NCI-H1930 (cell line): ENCODE data around the gene ZSWIM8.
"Not testable (repeated sequence)": the region's sequence is repeated elsewhere in the genome, so short reads cannot be mapped to it uniquely, and the experiment has no call there.

Source experiments
- DNase-seq, 2 experiments: peaks; one replicate each; lab custom pipeline; 2025; lab: John Stamatoyannopoulos, UW

Gene ZSWIM8

GRCh38 chr10:73814896-73815718 is 29.7 kb downstream of the ZSWIM8 start:
- no peak for DNase-seq

GRCh38 chr10:73815719-73816030 is 30.3 kb downstream of the ZSWIM8 start:
- no peak for DNase-seq

- no peak for DNase-seq
Measured at GRCh38 chr10:73816917-73817729, 31.7 kb downstream of the ZSWIM8 start.

GRCh38 chr10:73817826-73818225 is 32.4 kb downstream of the ZSWIM8 start:
- DNase-seq: no peak

- no peak for DNase-seq
Measured at GRCh38 chr10:73818402-73818801, 33.0 kb downstream of the ZSWIM8 start.

- DNase-seq: no peak
Measured at GRCh38 chr10:73819081-73819480, 33.7 kb downstream of the ZSWIM8 start.

GRCh38 chr10:73819513-73820093 is 34.2 kb downstream of the ZSWIM8 start:
- no peak for DNase-seq

- no peak for DNase-seq
Measured at GRCh38 chr10:73823391-73823790, 38.0 kb downstream of the ZSWIM8 start.

- DNase-seq: no peak
Measured at GRCh38 chr10:73824146-73824725, 38.8 kb downstream of the ZSWIM8 start.

GRCh38 chr10:73827346-73828089 is 42.1 kb downstream of the ZSWIM8 start:
- DNase-seq: no peak

GRCh38 chr10:73828161-73828560 is 42.8 kb downstream of the ZSWIM8 start:
- no peak for DNase-seq

- not testable (repeated sequence) for DNase-seq
Measured at GRCh38 chr10:73829090-73829489, 43.7 kb downstream of the ZSWIM8 start.

GRCh38 chr10:73836427-73836980 is 51.1 kb downstream of the ZSWIM8 start:
- no peak for DNase-seq

- DNase-seq: no peak
Measured at GRCh38 chr10:73837072-73837471, 51.7 kb downstream of the ZSWIM8 start.

GRCh38 chr10:73838008-73838567 is 52.7 kb downstream of the ZSWIM8 start:
- DNase-seq: no peak

- no peak for DNase-seq
Measured at GRCh38 chr10:73838827-73839226, 53.4 kb downstream of the ZSWIM8 start.

- no peak for DNase-seq
Measured at GRCh38 chr10:73839276-73839966, 54.0 kb downstream of the ZSWIM8 start.

GRCh38 chr10:73840056-73840402 is 54.6 kb downstream of the ZSWIM8 start:
- no peak for DNase-seq

GRCh38 chr10:73840403-73841060 is 55.1 kb downstream of the ZSWIM8 start:
- no peak for DNase-seq

- DNase-seq: no peak
Measured at GRCh38 chr10:73841061-73841421, 55.6 kb downstream of the ZSWIM8 start.
